ENCODE measurements around the gene SIAH3.

SIAH3 gene

DNA sequence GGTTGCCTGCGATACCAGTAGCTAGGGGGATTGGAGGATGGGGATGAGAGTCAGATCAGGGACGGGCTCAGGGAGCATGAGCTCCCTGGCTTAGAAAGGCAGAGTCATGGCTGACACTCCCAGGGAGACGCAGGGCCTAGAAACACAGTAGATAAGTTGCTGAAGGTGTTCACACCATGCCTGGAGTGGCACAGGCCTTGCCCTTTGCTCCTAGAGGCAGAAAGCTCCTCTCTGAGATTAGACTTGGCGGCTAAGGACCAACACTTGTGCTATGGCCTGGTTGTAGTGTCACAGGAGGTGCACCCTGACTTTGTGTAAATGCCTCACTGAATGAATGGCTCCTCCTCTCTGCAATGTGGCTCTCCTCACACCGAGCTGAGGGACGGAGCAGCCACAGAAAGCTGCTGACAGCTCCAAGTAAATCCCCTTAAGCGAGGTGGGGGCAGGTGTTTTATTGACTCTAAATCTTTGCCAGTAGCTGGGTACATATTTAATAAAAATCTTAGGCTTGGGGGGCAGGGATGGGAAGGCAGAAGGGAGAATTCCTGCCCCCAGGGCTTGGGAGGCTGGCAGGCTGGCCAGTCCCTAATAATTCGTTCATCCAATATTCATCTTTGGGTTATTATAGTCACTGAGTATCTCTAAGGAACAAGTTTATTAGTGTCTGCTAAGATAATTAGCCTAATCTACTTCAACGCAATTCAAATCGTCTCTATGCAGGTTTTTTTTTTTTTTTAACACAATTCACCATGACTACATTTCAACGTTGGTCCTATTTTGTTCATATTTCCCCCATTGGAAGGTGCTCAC, 54.9 kb downstream of the SIAH3 start:
- Histone ChIP-seq H4K20me1 (ENCODE audit: insufficient read depth, low read length) (no peaks in the 10 kb centered on the region), H3K27ac (ENCODE audit: low read length) (no peak overlapping the region), H3K27me3 (ENCODE audit: insufficient read depth, low read length, poor library complexity) (no peaks in the 10 kb centered on the region), H3K9ac (ENCODE audit: low read depth, low read length) (no peak overlapping the region), H3K9me3 (ENCODE audit: insufficient read depth, low read length, severe bottlenecking) (no peaks in the 10 kb centered on the region), H2AFZ (ENCODE audit: low read depth, low read length) (no peak overlapping the region), H3K4me2 (ENCODE audit: insufficient read depth, low read length) (no peak overlapping the region), H3K79me2 (ENCODE audit: insufficient read depth, low read length) (no peaks in the 10 kb centered on the region), H3K36me3 (ENCODE audit: insufficient read depth, low read length) (no peaks in the 10 kb centered on the region), H3K4me3 (ENCODE audit: low read depth in 1 of 2, low read length in 2 of 2) (no peak overlapping the region), H3K4me1 (ENCODE audit: insufficient read depth, low read length) (no peaks in the 10 kb centered on the region)
- ATAC-seq (ENCODE audit: insufficient read depth, low read depth) (no peak), DNase-seq (no peak)
- TF ChIP-seq EZH2 (IDR thresholded peaks at IDR 0.05; ENCODE audit: borderline replicate concordance, low read depth, low read length, severe bottlenecking), result no peak

GRCh38 chr13:45792827-45793303, 58.7 kb downstream of the SIAH3 start:
- H3K9me3 ChIP-seq (ENCODE audit: insufficient read depth, low read length, severe bottlenecking), result no peaks in the 10 kb centered on the region
- H3K4me2 ChIP-seq (ENCODE audit: insufficient read depth, low read length), result no peak overlapping the region
- no peaks in the 10 kb centered on the region for H4K20me1 ChIP-seq (ENCODE audit: insufficient read depth, low read length)
- H2AFZ ChIP-seq (ENCODE audit: low read depth, low read length), result no peak overlapping the region
- H3K4me1 ChIP-seq (ENCODE audit: insufficient read depth, low read length), result no peaks in the 10 kb centered on the region
- no peak for ATAC-seq (ENCODE audit: insufficient read depth, low read depth)
- H3K9ac ChIP-seq (ENCODE audit: low read depth, low read length), result no peak overlapping the region
- H3K27me3 ChIP-seq (ENCODE audit: insufficient read depth, low read length, poor library complexity), result peaks cover 3% of the 10 kb centered on the region
- no peak overlapping the region for H3K27ac ChIP-seq (ENCODE audit: low read length)
- no peaks in the 10 kb centered on the region for H3K36me3 ChIP-seq (ENCODE audit: insufficient read depth, low read length)
- DNase-seq, result no peak
- no peak for TF ChIP-seq EZH2 (IDR thresholded peaks at IDR 0.05; ENCODE audit: borderline replicate concordance, low read depth, low read length, severe bottlenecking)
- TF ChIP-seq, protein P1, sequence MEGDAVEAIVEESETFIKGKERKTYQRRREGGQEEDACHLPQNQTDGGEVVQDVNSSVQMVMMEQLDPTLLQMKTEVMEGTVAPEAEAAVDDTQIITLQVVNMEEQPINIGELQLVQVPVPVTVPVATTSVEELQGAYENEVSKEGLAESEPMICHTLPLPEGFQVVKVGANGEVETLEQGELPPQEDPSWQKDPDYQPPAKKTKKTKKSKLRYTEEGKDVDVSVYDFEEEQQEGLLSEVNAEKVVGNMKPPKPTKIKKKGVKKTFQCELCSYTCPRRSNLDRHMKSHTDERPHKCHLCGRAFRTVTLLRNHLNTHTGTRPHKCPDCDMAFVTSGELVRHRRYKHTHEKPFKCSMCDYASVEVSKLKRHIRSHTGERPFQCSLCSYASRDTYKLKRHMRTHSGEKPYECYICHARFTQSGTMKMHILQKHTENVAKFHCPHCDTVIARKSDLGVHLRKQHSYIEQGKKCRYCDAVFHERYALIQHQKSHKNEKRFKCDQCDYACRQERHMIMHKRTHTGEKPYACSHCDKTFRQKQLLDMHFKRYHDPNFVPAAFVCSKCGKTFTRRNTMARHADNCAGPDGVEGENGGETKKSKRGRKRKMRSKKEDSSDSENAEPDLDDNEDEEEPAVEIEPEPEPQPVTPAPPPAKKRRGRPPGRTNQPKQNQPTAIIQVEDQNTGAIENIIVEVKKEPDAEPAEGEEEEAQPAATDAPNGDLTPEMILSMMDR (IDR thresholded peaks at IDR 0.05; ENCODE audit: borderline replicate concordance, extremely low read depth, low read length, poor library complexity, severe bottlenecking), result no peak
- H3K79me2 ChIP-seq (ENCODE audit: insufficient read depth, low read length), result no peaks in the 10 kb centered on the region
- no peak overlapping the region for H3K4me3 ChIP-seq (ENCODE audit: low read depth in 1 of 2, low read length in 2 of 2)

DNA sequence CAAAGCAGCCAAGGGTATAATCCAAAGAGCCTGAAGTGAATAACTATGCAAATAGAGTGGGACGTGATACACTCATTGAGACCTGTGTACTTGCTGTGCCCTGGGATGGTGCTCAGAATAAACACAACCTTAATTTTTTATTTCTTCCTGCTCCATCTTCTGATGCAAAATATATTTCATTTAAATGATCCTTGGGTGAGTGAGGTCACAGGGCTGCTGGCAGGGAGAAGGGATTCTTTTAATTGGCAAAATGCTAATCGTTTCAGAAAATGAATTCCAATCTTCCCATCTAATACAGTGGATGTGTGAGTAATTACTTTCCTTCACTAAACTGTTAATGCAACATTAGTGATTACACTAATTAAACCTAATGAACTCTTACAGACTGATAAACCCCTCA, 63.5 kb downstream of the SIAH3 start:
- H4K20me1 ChIP-seq (ENCODE audit: insufficient read depth, low read length), result no peaks in the 10 kb centered on the region
- no peaks in the 10 kb centered on the region for H3K9me3 ChIP-seq (ENCODE audit: insufficient read depth, low read length, severe bottlenecking)
- H3K4me1 ChIP-seq (ENCODE audit: insufficient read depth, low read length), result peaks cover 7% of the 10 kb centered on the region; the same call in 1 of the 2 replicates
- no peaks in the 10 kb centered on the region for H3K36me3 ChIP-seq (ENCODE audit: insufficient read depth, low read length)
- DNase-seq, result no peak
- H3K4me2 ChIP-seq (ENCODE audit: insufficient read depth, low read length), result no peak overlapping the region
- no peak overlapping the region for H3K9ac ChIP-seq (ENCODE audit: low read depth, low read length)
- H3K27ac ChIP-seq (ENCODE audit: low read length), result no peak overlapping the region
- no peak for ATAC-seq (ENCODE audit: insufficient read depth, low read depth)
- TF ChIP-seq, protein P1 (IDR thresholded peaks at IDR 0.05; ENCODE audit: borderline replicate concordance, extremely low read depth, low read length, poor library complexity, severe bottlenecking), result no peak
- TF ChIP-seq EZH2 (IDR thresholded peaks at IDR 0.05; ENCODE audit: borderline replicate concordance, low read depth, low read length, severe bottlenecking), result no peak
- no peaks in the 10 kb centered on the region for H3K79me2 ChIP-seq (ENCODE audit: insufficient read depth, low read length)
- no peak overlapping the region for H2AFZ ChIP-seq (ENCODE audit: low read depth, low read length)
- peaks cover 3% of the 10 kb centered on the region for H3K27me3 ChIP-seq (ENCODE audit: insufficient read depth, low read length, poor library complexity)
- H3K4me3 ChIP-seq (ENCODE audit: low read depth in 1 of 2, low read length in 2 of 2), result no peak overlapping the region

DNA sequence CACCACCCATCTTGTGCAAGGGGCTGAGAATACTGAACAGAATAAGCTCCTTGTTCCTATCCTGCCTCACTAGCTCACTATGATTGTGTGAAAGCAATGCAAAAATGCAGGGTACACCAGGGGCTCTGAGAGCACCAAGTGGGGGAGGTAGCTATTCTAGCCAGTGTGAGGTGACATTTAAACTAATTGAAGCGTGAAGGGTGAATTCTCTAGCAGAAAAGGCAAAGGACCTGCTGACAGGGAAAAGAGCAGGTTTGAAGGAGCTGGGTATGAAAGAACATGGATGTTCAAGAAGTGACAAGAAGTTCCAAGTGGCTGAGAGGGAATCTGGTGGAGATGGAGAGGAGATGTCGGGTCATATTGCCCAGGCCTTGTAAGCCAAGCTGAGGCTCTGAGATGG, 64.2 kb downstream of the SIAH3 start:
- Histone ChIP-seq H3K79me2 (ENCODE audit: insufficient read depth, low read length) (no peaks in the 10 kb centered on the region), H3K4me2 (ENCODE audit: insufficient read depth, low read length) (no peak overlapping the region), H3K4me3 (ENCODE audit: low read depth in 1 of 2, low read length in 2 of 2) (no peak overlapping the region), H4K20me1 (ENCODE audit: insufficient read depth, low read length) (no peaks in the 10 kb centered on the region), H3K27me3 (ENCODE audit: insufficient read depth, low read length, poor library complexity) (peaks cover 3% of the 10 kb centered on the region), H3K27ac (ENCODE audit: low read length) (no peak overlapping the region), H2AFZ (ENCODE audit: low read depth, low read length) (no peak overlapping the region), H3K9ac (ENCODE audit: low read depth, low read length) (no peak overlapping the region), H3K4me1 (ENCODE audit: insufficient read depth, low read length) (peaks cover 7% of the 10 kb centered on the region; the same call in 1 of the 2 replicates), H3K36me3 (ENCODE audit: insufficient read depth, low read length) (no peaks in the 10 kb centered on the region), H3K9me3 (ENCODE audit: insufficient read depth, low read length, severe bottlenecking) (no peaks in the 10 kb centered on the region)
- no peak for ATAC-seq (ENCODE audit: insufficient read depth, low read depth)
- no peak for TF ChIP-seq EZH2 (IDR thresholded peaks at IDR 0.05; ENCODE audit: borderline replicate concordance, low read depth, low read length, severe bottlenecking)
- TF ChIP-seq, protein P1 (IDR thresholded peaks at IDR 0.05; ENCODE audit: borderline replicate concordance, extremely low read depth, low read length, poor library complexity, severe bottlenecking), result no peak
- no peak for DNase-seq

Measured in DND-41 (cell line).